H7 (cell line): ENCODE measurements around the gene KRT80. TPM values are rescaled to one million over a fixed set of nuclear protein-coding genes. Genes with fewer than 3 reads are reported as not detected.

ENCODE experiments used
- DNase-seq: peaks from one replicate; pipeline ENCODE4 v3.0.0; 2012
- H3K27me3 ChIP-seq: 2 replicates; pipeline ENCODE4 v1.6.0; 2011; ENCODE audit warnings: mild to moderate bottlenecking, low read length; ENCODE audit not compliant: control insufficient read depth, insufficient read depth
- H3K36me3 ChIP-seq: replicated peaks from 2 replicates; pipeline ENCODE4 v1.5.1; 2011; ENCODE audit warnings: low read length; ENCODE audit not compliant: control insufficient read depth, insufficient read depth
- H3K4me3 ChIP-seq: 2 replicates; pipeline ENCODE4 v1.5.1; 2011; ENCODE audit warnings: low read depth, mild to moderate bottlenecking, control low read depth, low read length, moderate library complexity; ENCODE audit not compliant: insufficient read depth
- total RNA-seq: library from RNA; depleted of rRNA; stranded (reverse); fragments of >200 nt; shearing (Covaris generic); gene quantifications from 2 replicates; pipeline ENCODE4 v1.2.3, GENCODE V29; 2014

Gene KRT80
- total RNA-seq, 1 experiment from 2014 or later, result not detected

- H3K27me3 ChIP-seq, result no peaks in the 10 kb centered on the region
- no peaks in the 10 kb centered on the region for H3K36me3 ChIP-seq
- no peak overlapping the region for H3K4me3 ChIP-seq
- DNase-seq, result peak; percentile 91
These were observed 34.9 kb downstream of the KRT80 start for GRCh38 chr12:52156757-52157565.

DNA sequence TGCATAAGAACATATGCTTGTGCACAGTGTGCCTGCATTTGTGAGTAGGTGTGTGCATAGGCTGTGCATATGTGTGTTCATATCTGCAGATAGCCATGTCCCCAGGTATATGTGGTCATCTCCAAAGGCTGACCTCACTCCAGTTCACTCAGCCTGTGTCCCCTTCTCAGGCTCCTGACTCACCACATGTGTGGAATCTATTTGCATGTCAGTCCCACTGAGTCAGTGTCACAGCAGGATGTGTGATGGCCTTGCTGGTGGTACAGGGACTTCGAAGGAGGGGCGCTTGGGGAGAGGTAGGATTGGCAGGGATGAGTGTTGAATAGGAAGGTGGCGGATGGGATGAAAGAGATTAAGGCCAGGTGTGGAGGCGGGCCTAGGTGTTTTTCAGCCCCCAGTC lies 35.5 kb downstream of the KRT80 start:
- DNase-seq, result no peak
- no peaks in the 10 kb centered on the region for H3K27me3 ChIP-seq
- no peak overlapping the region for H3K4me3 ChIP-seq

GRCh38 chr12:52155048-52155868 lies 36.6 kb downstream of the KRT80 start:
- no peaks in the 10 kb centered on the region for H3K27me3 ChIP-seq
- H3K36me3 ChIP-seq, result no peaks in the 10 kb centered on the region
- no peak for DNase-seq

More for the DNA sequence above, 35.5 kb downstream of the KRT80 start:
- H3K36me3 ChIP-seq, result no peaks in the 10 kb centered on the region

GRCh38 chr12:52152905-52153317 lies 38.9 kb downstream of the KRT80 start:
- no peak for DNase-seq
- Histone ChIP-seq H3K4me3 (no peak overlapping the region), H3K36me3 (no peaks in the 10 kb centered on the region), H3K27me3 (no peaks in the 10 kb centered on the region)

More at GRCh38 chr12:52155048-52155868, 36.6 kb downstream of the KRT80 start:
- H3K4me3 ChIP-seq, result no peak overlapping the region

DNA sequence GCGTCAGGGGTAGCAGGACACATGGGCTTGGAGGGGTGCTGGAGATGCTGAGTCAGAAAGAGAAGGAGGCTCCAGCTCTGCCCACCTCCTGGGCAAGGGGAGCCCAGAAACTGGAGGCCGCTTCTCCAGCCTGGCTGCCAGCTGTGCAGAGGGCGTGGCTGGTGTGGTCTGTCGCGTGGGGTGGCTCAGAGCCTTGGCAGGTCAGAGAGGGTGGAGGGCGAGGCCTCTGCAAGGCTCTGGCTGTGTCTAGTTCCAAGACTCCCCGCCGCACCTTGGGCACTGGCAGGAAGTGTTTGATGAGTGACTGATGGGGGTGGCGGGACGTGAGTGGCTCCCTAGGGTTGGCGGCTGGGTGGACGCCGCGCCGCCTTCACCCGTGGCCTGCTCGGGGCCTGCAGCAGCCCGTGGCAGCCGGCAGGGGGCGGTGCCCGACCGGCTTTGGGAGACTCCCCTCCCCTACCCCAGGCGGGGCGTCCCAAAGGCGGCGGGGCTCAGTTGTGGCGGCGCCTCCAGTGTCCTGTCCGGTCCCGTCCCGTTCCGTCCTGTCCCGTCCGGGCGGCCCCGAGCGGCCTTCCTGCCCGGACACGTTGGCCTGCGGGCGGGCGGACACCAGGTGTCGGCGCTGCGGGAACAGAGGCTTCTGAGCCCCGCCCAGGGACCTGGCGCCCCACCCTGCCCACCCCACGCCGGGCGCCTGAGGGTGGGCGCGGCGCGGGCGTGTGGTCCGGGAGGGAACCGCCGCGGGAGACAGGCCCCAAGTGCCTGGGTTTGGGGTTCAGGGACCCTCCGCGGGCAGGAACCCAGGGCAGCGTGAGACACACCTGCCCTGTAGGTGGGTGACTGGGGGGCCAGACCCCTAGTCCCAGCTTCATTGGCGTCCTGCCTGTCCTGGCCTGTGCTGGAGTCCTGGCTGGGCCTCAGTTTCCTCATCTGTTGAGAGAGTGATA lies 39.7 kb downstream of the KRT80 start:
- Histone ChIP-seq H3K4me3 (peak overlapping the region; percentile 8; the same call in 1 of the 2 replicates), H3K27me3 (no peaks in the 10 kb centered on the region), H3K36me3 (no peaks in the 10 kb centered on the region)
- DNase-seq, result peak; percentile 98

- Histone ChIP-seq H3K36me3 (no peaks in the 10 kb centered on the region), H3K4me3 (no peak overlapping the region), H3K27me3 (no peaks in the 10 kb centered on the region)
- DNase-seq, result no peak
These were observed 40.5 kb downstream of the KRT80 start for GRCh38 chr12:52151153-52151836.

GRCh38 chr12:52149651-52150241 lies 42.1 kb downstream of the KRT80 start:
- Histone ChIP-seq H3K36me3 (no peaks in the 10 kb centered on the region), H3K27me3 (no peaks in the 10 kb centered on the region), H3K4me3 (no peak overlapping the region)
- DNase-seq, result no peak

- H3K4me3 ChIP-seq, result no peak overlapping the region
- no peaks in the 10 kb centered on the region for H3K36me3 ChIP-seq
- H3K27me3 ChIP-seq, result no peaks in the 10 kb centered on the region
- DNase-seq, result no peak
These were observed 42.6 kb downstream of the KRT80 start for GRCh38 chr12:52149182-52149641.

GRCh38 chr12:52148464-52149181 lies 43.2 kb downstream of the KRT80 start:
- Histone ChIP-seq H3K27me3 (no peaks in the 10 kb centered on the region), H3K4me3 (no peak overlapping the region), H3K36me3 (no peaks in the 10 kb centered on the region)
- peak; percentile 83 for DNase-seq

GRCh38 chr12:52147964-52148463 lies 43.8 kb downstream of the KRT80 start:
- H3K4me3 ChIP-seq, result no peak overlapping the region

GRCh38 chr12:52147367-52147963 lies 44.3 kb downstream of the KRT80 start:
- no peak for DNase-seq
- Histone ChIP-seq H3K36me3 (no peaks in the 10 kb centered on the region), H3K4me3 (no peak overlapping the region), H3K27me3 (no peaks in the 10 kb centered on the region)

More at GRCh38 chr12:52147964-52148463, 43.8 kb downstream of the KRT80 start:
- no peaks in the 10 kb centered on the region for H3K27me3 ChIP-seq
- H3K36me3 ChIP-seq, result no peaks in the 10 kb centered on the region
- no peak for DNase-seq

DNA sequence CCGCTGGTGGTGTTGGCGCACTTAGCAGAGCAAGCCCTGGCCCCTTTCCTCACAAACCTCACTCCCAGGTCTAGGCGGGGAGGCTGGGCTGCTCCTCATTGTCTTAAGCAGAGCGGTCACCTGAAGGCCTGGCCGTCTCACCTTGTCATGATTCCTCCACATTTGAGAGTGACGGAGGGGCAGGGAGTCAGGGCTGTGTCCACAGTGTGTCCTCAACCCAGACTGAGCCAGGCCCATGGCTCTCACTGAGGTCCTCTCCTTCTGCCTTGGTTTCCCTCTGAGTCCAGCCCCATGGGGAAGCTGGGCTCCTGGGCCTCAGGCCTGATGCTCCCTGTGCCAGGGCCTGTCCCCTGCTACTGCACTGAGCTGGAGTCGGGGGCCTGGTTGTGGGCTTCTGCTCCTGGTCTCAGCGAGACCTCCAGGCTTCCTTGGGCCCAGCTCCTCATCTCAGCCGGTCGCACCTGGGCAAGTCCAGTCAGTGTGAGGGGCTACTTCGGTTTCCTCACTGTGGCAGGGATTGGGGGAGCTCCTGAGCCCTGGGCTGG lies 44.9 kb downstream of the KRT80 start:
- H3K4me3 ChIP-seq, result no peak overlapping the region
- no peak for DNase-seq
- H3K27me3 ChIP-seq, result no peaks in the 10 kb centered on the region
- H3K36me3 ChIP-seq, result no peaks in the 10 kb centered on the region
